Ectodermal cell (in vitro differentiated cells): ENCODE results near the gene LRRC32. TPM values are rescaled to one million over a fixed set of nuclear protein-coding genes. Genes with fewer than 3 reads are reported as not detected.

ENCODE experiments used
- H3K27ac ChIP-seq: 2 replicates; pipeline ENCODE4 v1.7.0; 2013; ENCODE audit warnings: mild to moderate bottlenecking, low read depth, low read length; ENCODE audit not compliant: insufficient read depth, poor library complexity, severe bottlenecking
- H3K27me3 ChIP-seq: 2 replicates; pipeline ENCODE4 v1.7.0; 2013; ENCODE audit warnings: mild to moderate bottlenecking, low read length; ENCODE audit not compliant: insufficient read depth, control insufficient read depth, poor library complexity, severe bottlenecking
- H3K36me3 ChIP-seq: one replicate; pipeline ENCODE4 v1.7.0; 2013; ENCODE audit warnings: low read length; ENCODE audit not compliant: control insufficient read depth, insufficient read depth
- H3K4me1 ChIP-seq: one replicate; pipeline ENCODE4 v1.7.0; 2013; ENCODE audit warnings: low read length; ENCODE audit not compliant: control insufficient read depth, insufficient read depth
- H3K4me3 ChIP-seq: 2 replicates; pipeline ENCODE4 v1.7.0; 2013; ENCODE audit warnings: low read depth, low read length, control low read depth; ENCODE audit not compliant: insufficient read depth
- H3K9me3 ChIP-seq: 2 replicates; pipeline ENCODE4 v1.7.0; 2013; ENCODE audit warnings: mild to moderate bottlenecking, low read length, moderate library complexity; ENCODE audit not compliant: control insufficient read depth
- WGBS, 2 experiments: methylation state at CpG; one replicate each; pipeline ENCODE4 v1.1.7; 2013; ENCODE audit warnings: missing lambda C conversion rate in 2 of 2; 5-methylcytosine and 5-hydroxymethylcytosine counted together
- polyA plus RNA-seq, 4 experiments: library from polyadenylated mRNA; stranded (reverse); fragments of 50-300 nt; gene quantifications; one replicate each; pipeline ENCODE4 v1.2.3, GENCODE V29; 2013

The LRRC32 gene
- 1.7 TPM for polyA plus RNA-seq (2013, experiment 1 of 4)
- polyA plus RNA-seq (2013, experiment 2 of 4) = 1.7 TPM
- polyA plus RNA-seq (2013, experiment 3 of 4) = 4.0 TPM
- 4.5 TPM for polyA plus RNA-seq (2013, experiment 4 of 4)

- no peaks in the 10 kb centered on the region for H3K9me3 ChIP-seq
- peaks cover 31% of the 10 kb centered on the region for H3K27me3 ChIP-seq
- H3K4me3 ChIP-seq = peak within 1 kb of the TSS; percentile 47
Observed at GRCh38 chr11:76670485-76671236, at the start of gene LRRC32. Gene LRRC32, minus strand, starts transcription at chr11:76670747. Its CDS starts 4,793 bp downstream, at chr11:76665954.

GRCh38 chr11:76719686-76720085 lies 49.1 kb upstream of the LRRC32 start:
- Histone ChIP-seq H3K36me3 (no peaks in the 10 kb centered on the region), H3K4me1 (no peaks in the 10 kb centered on the region), H3K4me3 (no peak overlapping the region), H3K9me3 (no peaks in the 10 kb centered on the region), H3K27ac (no peak overlapping the region), H3K27me3 (peaks cover 5% of the 10 kb centered on the region)
- 89 to 92% methylated on average over 9 of the region's 9 CpGs for WGBS, 2 experiments

More at GRCh38 chr11:76670485-76671236, at the start of gene LRRC32:
- peaks cover 7% of the 10 kb centered on the region for H3K4me1 ChIP-seq
- 1% methylated on average over 82 of the region's 82 CpGs for WGBS, 2 experiments
- H3K27ac ChIP-seq = no peak within 1 kb of the TSS
- H3K36me3 ChIP-seq = no peaks in the 10 kb centered on the region

- Histone ChIP-seq H3K27me3 (peaks cover 5% of the 10 kb centered on the region), H3K4me3 (no peak overlapping the region), H3K27ac (no peak overlapping the region), H3K36me3 (no peaks in the 10 kb centered on the region), H3K4me1 (no peaks in the 10 kb centered on the region), H3K9me3 (no peaks in the 10 kb centered on the region)
- 88 to 90% methylated on average over 19 of the region's 19 CpGs for WGBS, 2 experiments
Observed at GRCh38 chr11:76719281-76719680, 48.7 kb upstream of the LRRC32 start.

GRCh38 chr11:76717816-76718215 lies 47.3 kb upstream of the LRRC32 start:
- Histone ChIP-seq H3K4me1 (no peaks in the 10 kb centered on the region), H3K36me3 (no peaks in the 10 kb centered on the region), H3K27me3 (peaks cover 5% of the 10 kb centered on the region), H3K27ac (no peak overlapping the region), H3K4me3 (no peak overlapping the region), H3K9me3 (no peaks in the 10 kb centered on the region)
- 88 to 93% methylated on average over 5 of the region's 5 CpGs for WGBS, 2 experiments

GRCh38 chr11:76717369-76717768 lies 46.8 kb upstream of the LRRC32 start:
- peaks cover 5% of the 10 kb centered on the region for H3K27me3 ChIP-seq
- no peak overlapping the region for H3K27ac ChIP-seq
- H3K9me3 ChIP-seq = no peaks in the 10 kb centered on the region
- WGBS, 2 experiments = 90 to 94% methylated on average over 4 of the region's 4 CpGs
- H3K4me1 ChIP-seq = no peaks in the 10 kb centered on the region
- H3K4me3 ChIP-seq = no peak overlapping the region
- no peaks in the 10 kb centered on the region for H3K36me3 ChIP-seq

GRCh38 chr11:76716268-76716667 lies 45.7 kb upstream of the LRRC32 start:
- H3K27me3 ChIP-seq = no peaks in the 10 kb centered on the region
- H3K4me1 ChIP-seq = no peaks in the 10 kb centered on the region
- no peak overlapping the region for H3K27ac ChIP-seq
- WGBS, 2 experiments = 94 to 95% methylated on average over 9 of the region's 9 CpGs
- H3K36me3 ChIP-seq = no peaks in the 10 kb centered on the region
- H3K4me3 ChIP-seq = no peak overlapping the region
- no peaks in the 10 kb centered on the region for H3K9me3 ChIP-seq

- Histone ChIP-seq H3K36me3 (no peaks in the 10 kb centered on the region), H3K9me3 (no peaks in the 10 kb centered on the region), H3K4me1 (no peaks in the 10 kb centered on the region), H3K27me3 (no peaks in the 10 kb centered on the region), H3K27ac (no peak overlapping the region), H3K4me3 (no peak overlapping the region)
- 91 to 92% methylated on average over 3 of the region's 3 CpGs for WGBS, 2 experiments
Observed at GRCh38 chr11:76714493-76714892, 43.9 kb upstream of the LRRC32 start.

GRCh38 chr11:76713499-76713898 lies 43.0 kb upstream of the LRRC32 start:
- Histone ChIP-seq H3K4me1 (no peaks in the 10 kb centered on the region), H3K27me3 (no peaks in the 10 kb centered on the region), H3K27ac (no peak overlapping the region), H3K9me3 (no peaks in the 10 kb centered on the region), H3K4me3 (no peak overlapping the region), H3K36me3 (no peaks in the 10 kb centered on the region)
- WGBS, 2 experiments = 81 to 98% methylated on average over 2 of the region's 2 CpGs

GRCh38 chr11:76712125-76712524 lies 41.6 kb upstream of the LRRC32 start:
- no peak overlapping the region for H3K4me3 ChIP-seq
- H3K9me3 ChIP-seq = no peaks in the 10 kb centered on the region
- no peaks in the 10 kb centered on the region for H3K36me3 ChIP-seq
- WGBS, 2 experiments = 85 to 96% methylated on average over 6 of the region's 6 CpGs
- H3K4me1 ChIP-seq = no peaks in the 10 kb centered on the region
- no peak overlapping the region for H3K27ac ChIP-seq
- H3K27me3 ChIP-seq = no peaks in the 10 kb centered on the region

- H3K4me1 ChIP-seq = no peaks in the 10 kb centered on the region
- H3K9me3 ChIP-seq = no peaks in the 10 kb centered on the region
- no peaks in the 10 kb centered on the region for H3K36me3 ChIP-seq
- 86 to 89% methylated on average over 4 of the region's 4 CpGs for WGBS, 2 experiments
- no peaks in the 10 kb centered on the region for H3K27me3 ChIP-seq
- H3K4me3 ChIP-seq = no peak overlapping the region
- no peak overlapping the region for H3K27ac ChIP-seq
Observed at GRCh38 chr11:76709756-76710155, 39.2 kb upstream of the LRRC32 start.
